Islet of Langerhans (tissue), 1 donor: Measurements from ENCODE around the gene ZNRF2.
"Not testable (repeated sequence)": the region's sequence is repeated elsewhere in the genome, so short reads cannot be mapped to it uniquely, and the experiment has no call there.

ENCODE experiments used
- FAIRE-seq: peaks from one replicate; lab custom pipeline; 2011; peaks lifted over from hg19 to GRCh38; lab: Jason Lieb, UNC

ZNRF2 gene

GRCh38 chr7:30290317-30290716 is 5.9 kb downstream of the ZNRF2 start:
- not testable (repeated sequence) for FAIRE-seq

GRCh38 chr7:30292416-30293038 is 8.1 kb downstream of the ZNRF2 start:
- not testable (repeated sequence) for FAIRE-seq

- not testable (repeated sequence) for FAIRE-seq
These were observed 11.9 kb downstream of the ZNRF2 start for GRCh38 chr7:30296304-30296703.

- not testable (repeated sequence) for FAIRE-seq
These were observed 13.1 kb downstream of the ZNRF2 start for GRCh38 chr7:30297499-30297898.

GRCh38 chr7:30298409-30298808 is 14.0 kb downstream of the ZNRF2 start:
- not testable (repeated sequence) for FAIRE-seq

- no peak for FAIRE-seq
These were observed 17.4 kb downstream of the ZNRF2 start for GRCh38 chr7:30301751-30302150.

GRCh38 chr7:30302656-30303311 is 18.4 kb downstream of the ZNRF2 start:
- no peak for FAIRE-seq

GRCh38 chr7:30303312-30304039 is 19.1 kb downstream of the ZNRF2 start:
- FAIRE-seq, result no peak

- no peak for FAIRE-seq
These were observed 19.9 kb downstream of the ZNRF2 start for GRCh38 chr7:30304177-30304884.

GRCh38 chr7:30306976-30307375 is 22.6 kb downstream of the ZNRF2 start:
- no peak for FAIRE-seq

- FAIRE-seq, result no peak
These were observed 24.0 kb downstream of the ZNRF2 start for GRCh38 chr7:30308389-30308788.

GRCh38 chr7:30309302-30309701 is 24.9 kb downstream of the ZNRF2 start:
- FAIRE-seq, result no peak

GRCh38 chr7:30309842-30310435 is 25.5 kb downstream of the ZNRF2 start:
- no peak for FAIRE-seq

- no peak for FAIRE-seq
These were observed 26.4 kb downstream of the ZNRF2 start for GRCh38 chr7:30310674-30311362.

GRCh38 chr7:30312178-30312577 is 27.8 kb downstream of the ZNRF2 start:
- no peak for FAIRE-seq

GRCh38 chr7:30313348-30313747 is 29.0 kb downstream of the ZNRF2 start:
- FAIRE-seq, result no peak

GRCh38 chr7:30313793-30314192 is 29.4 kb downstream of the ZNRF2 start:
- no peak for FAIRE-seq

GRCh38 chr7:30315589-30315988 is 31.2 kb downstream of the ZNRF2 start:
- FAIRE-seq, result no peak

GRCh38 chr7:30320392-30320791 is 36.0 kb downstream of the ZNRF2 start:
- FAIRE-seq, result no peak

- no peak for FAIRE-seq
These were observed 36.9 kb downstream of the ZNRF2 start for GRCh38 chr7:30321089-30321881.

GRCh38 chr7:30321882-30322192 is 37.4 kb downstream of the ZNRF2 start:
- no peak for FAIRE-seq
